HCT116 (cell line): ENCODE measurements around the gene HEMK1. TPM values are rescaled to one million over a fixed set of nuclear protein-coding genes. Genes with fewer than 3 reads are reported as not detected.

Experiments
- ATAC-seq: fragments of 200-7000 bp; cut with Tn5 transposase; 2 replicates; pipeline ENCODE4 v1.9.1; 2020; ENCODE audit warnings: mild to moderate bottlenecking, moderate library complexity
- BruUV-seq: library from RNA; stranded (reverse); fragments of 400-500 nt; replicated peaks from 2 replicates; lab custom pipeline; 2021; lab: Mats Ljungman, UMichigan
- CTCF ChIA-PET: fragments of 300-600 bp; sonication (Branson Sonifier 250); formaldehyde crosslinking; loops from one replicate; lab custom pipeline; 2021; ENCODE audit warnings: antibody characterized with exemption; lab: Charles Lee
- POLR2A ChIA-PET: fragments of 300-600, 350-600 bp; sonication (Branson Sonifier 250); formaldehyde crosslinking; loops from one replicate; lab custom pipeline; 2021; ENCODE audit warnings: antibody characterized with exemption; lab: Charles Lee
- RAD21 ChIA-PET, 2 experiments: fragments of 300-600 bp; sonication (Branson Sonifier 250); formaldehyde crosslinking; loops; one replicate each; lab custom pipeline; 2023; ENCODE audit warnings: low total read pairs in 2 of 2; ENCODE audit not compliant: uncharacterized antibody in 2 of 2, unreplicated experiment in 2 of 2, low non-redundant PET in 1 of 2; lab: Charles Lee
- DNase-seq: peaks from one replicate; pipeline ENCODE4 v3.0.0-alpha.2; 2010; ENCODE audit warnings: low read depth, low spot score
- H2AFZ ChIP-seq: fragments of 200-600 bp; shearing (Covaris generic), sonication (generic); 2 replicates; pipeline ENCODE4 v1.6.1; 2017; ENCODE audit warnings: low read depth, mixed run types, mixed read lengths, antibody characterized with exemption, low read length; ENCODE audit not compliant: poor library complexity, severe bottlenecking
- H3K27ac ChIP-seq: 2 replicates; pipeline ENCODE4 v1.5.1; 2012; ENCODE audit warnings: low read depth, low read length
- H3K27me3 ChIP-seq: fragments of 200-600 bp; sonication (generic); 2 replicates; pipeline ENCODE4 v1.6.1; 2016; ENCODE audit warnings: mixed run types, low read length, mixed read lengths; ENCODE audit not compliant: insufficient read depth
- H3K36me3 ChIP-seq, 2 experiments: fragments of 200-500 bp in 1 of 2; fragments of 200-600 bp in 1 of 2; sonication (Bioruptor generic) in 1 of 2; sonication (generic) in 1 of 2; 2 replicates each; pipeline versions ENCODE4 v1.5.1 to v1.6.1; 2014 to 2016; ENCODE audit warnings: low read length in 2 of 2, inconsistent platforms in 1 of 2, mixed read lengths in 1 of 2, mixed run types in 1 of 2; ENCODE audit not compliant: insufficient read depth in 2 of 2, control insufficient read depth in 1 of 2
- H3K4me1 ChIP-seq, 2 experiments: fragments of 200-600 bp in 1 of 2; sonication (generic) in 1 of 2; 2 replicates each; pipeline versions ENCODE4 v1.5.1 to v1.6.1; 2012 to 2017; ENCODE audit warnings: low read length in 2 of 2, inconsistent platforms in 1 of 2, mild to moderate bottlenecking in 1 of 2, mixed read lengths in 1 of 2, mixed run types in 1 of 2, moderate library complexity in 1 of 2; ENCODE audit not compliant: insufficient read depth in 2 of 2, control insufficient read depth in 1 of 2
- H3K4me2 ChIP-seq: fragments of 200-600 bp; sonication (generic); 2 replicates; pipeline ENCODE4 v1.6.1; 2017; ENCODE audit warnings: mixed run types, low read length, mixed read lengths
- H3K4me3 ChIP-seq, 2 experiments: fragments of 200-600 bp in 1 of 2; sonication (generic) in 1 of 2; replicated peaks in 1 of 2; 2 replicates each; pipeline ENCODE4 v1.5.1; 2011 to 2016; ENCODE audit warnings: low read length in 2 of 2, control low read depth in 1 of 2, low read depth in 1 of 2, mild to moderate bottlenecking in 1 of 2, mixed read lengths in 1 of 2, mixed run types in 1 of 2
- H3K79me2 ChIP-seq: fragments of 200-600 bp; sonication (generic); 2 replicates; pipeline ENCODE4 v1.6.1; 2017; ENCODE audit warnings: mild to moderate bottlenecking, mixed run types, low read length, moderate library complexity, mixed read lengths; ENCODE audit not compliant: insufficient read depth
- H3K9ac ChIP-seq: fragments of 200-600 bp; sonication (generic); 2 replicates; pipeline ENCODE4 v1.6.1; 2016; ENCODE audit warnings: low read length, mixed read lengths
- H3K9me2 ChIP-seq: fragments of 200-600 bp; sonication (generic), shearing (Covaris generic); 2 replicates; pipeline ENCODE4 v1.6.1; 2017; ENCODE audit warnings: mixed run types, mild to moderate bottlenecking, moderate library complexity; ENCODE audit not compliant: insufficient read depth
- H3K9me3 ChIP-seq, 2 experiments: fragments of 200-500 bp in 1 of 2; fragments of 200-600 bp in 1 of 2; sonication (Bioruptor generic) in 1 of 2; sonication (generic) in 1 of 2; 2 replicates each; pipeline ENCODE4 v1.6.1; 2014 to 2017; ENCODE audit warnings: low read length in 2 of 2, mixed read lengths in 2 of 2, inconsistent platforms in 1 of 2, low read depth in 1 of 2, mild to moderate bottlenecking in 1 of 2, mixed run types in 1 of 2, moderate library complexity in 1 of 2; ENCODE audit not compliant: control insufficient read depth in 1 of 2, insufficient read depth in 1 of 2
- H4K20me1 ChIP-seq: fragments of 200-600 bp; sonication (generic), shearing (Covaris generic); 2 replicates; pipeline ENCODE4 v1.6.1; 2017; ENCODE audit warnings: mixed run types, mild to moderate bottlenecking, moderate library complexity; ENCODE audit not compliant: insufficient read depth
- EGR1 ChIP-seq: IDR thresholded peaks from 2 replicates; pipeline ENCODE4 v1.6.1; 2012; ENCODE audit warnings: low read depth
- ELF1 ChIP-seq: IDR thresholded peaks from 2 replicates; pipeline ENCODE4 v1.6.1; 2012; ENCODE audit warnings: low read depth, borderline replicate concordance
- POLR2A ChIP-seq: IDR thresholded peaks from 2 replicates; pipeline ENCODE4 v1.7.0; 2011; ENCODE audit warnings: borderline replicate concordance; ENCODE audit not compliant: insufficient read depth, insufficient read length; ENCODE audit errors: extremely low read depth
- POLR2AphosphoS5 ChIP-seq: IDR thresholded peaks from 2 replicates; pipeline ENCODE4 v1.6.1; 2011; ENCODE audit warnings: mild to moderate bottlenecking, low read depth, low read length, moderate library complexity
- RAD21 ChIP-seq: IDR thresholded peaks from 2 replicates; pipeline ENCODE4 v1.6.1; 2012; ENCODE audit warnings: low read depth, mild to moderate bottlenecking
- SP1 ChIP-seq: IDR thresholded peaks from 2 replicates; pipeline ENCODE4 v1.6.1; 2012; ENCODE audit warnings: low read depth
- TCF7L2 ChIP-seq: IDR thresholded peaks from 2 replicates; pipeline ENCODE4 v1.7.0; 2011; ENCODE audit warnings: borderline replicate concordance, inconsistent platforms; ENCODE audit not compliant: insufficient read depth, insufficient read length; ENCODE audit errors: extremely low read depth
- YY1 ChIP-seq: IDR thresholded peaks from 2 replicates; pipeline ENCODE4 v1.6.1; 2011; ENCODE audit warnings: low read length, low read depth, moderate library complexity, mild to moderate bottlenecking; ENCODE audit not compliant: insufficient replicate concordance; ENCODE audit errors: extremely low read depth
- ZFX ChIP-seq: fragments of 450-650 bp; IDR thresholded peaks from 2 replicates; pipeline ENCODE4 v1.6.1; 2017
- intact Hi-C: fragments of 100-400 bp; cut with micrococcal nuclease; formaldehyde crosslinking; loops from 2 replicates; pipeline ENCODE4 v1.10.0; 2022
- total RNA-seq: library from RNA; stranded (reverse); gene quantifications from one replicate; pipeline ENCODE4 v1.2.1, GENCODE V29; 2021; ENCODE audit not compliant: unreplicated experiment
- TF ChIP-seq, protein P1 (sequence below), 3 experiments: fragments of 200-600 bp in 1 of 3; sonication (generic) in 1 of 3; IDR thresholded peaks in 2 of 3; conservative IDR thresholded peaks in 1 of 3; 2 replicates each; pipeline ENCODE4 v1.5.1; 2012 to 2017; ENCODE audit warnings: low read depth in 2 of 3, low read length in 2 of 3, antibody characterized with exemption in 1 of 3, borderline replicate concordance in 1 of 3, control low read depth in 1 of 3, mild to moderate bottlenecking in 1 of 3, mixed read lengths in 1 of 3, mixed run types in 1 of 3, moderate library complexity in 1 of 3; ENCODE audit not compliant: insufficient read depth in 1 of 3
- TF ChIP-seq, protein P2 (sequence below): IDR thresholded peaks from 2 replicates; pipeline ENCODE4 v1.6.1; 2012
- TF ChIP-seq, protein P3 (sequence below): IDR thresholded peaks from 2 replicates; pipeline ENCODE4 v1.6.1; 2012; ENCODE audit warnings: low read depth
- TF ChIP-seq, protein P4 (sequence below): IDR thresholded peaks from 2 replicates; pipeline ENCODE4 v1.6.1; 2012

The HEMK1 gene
- total RNA-seq, 1 experiment from 2014 or later: 20.5 TPM

DNA sequence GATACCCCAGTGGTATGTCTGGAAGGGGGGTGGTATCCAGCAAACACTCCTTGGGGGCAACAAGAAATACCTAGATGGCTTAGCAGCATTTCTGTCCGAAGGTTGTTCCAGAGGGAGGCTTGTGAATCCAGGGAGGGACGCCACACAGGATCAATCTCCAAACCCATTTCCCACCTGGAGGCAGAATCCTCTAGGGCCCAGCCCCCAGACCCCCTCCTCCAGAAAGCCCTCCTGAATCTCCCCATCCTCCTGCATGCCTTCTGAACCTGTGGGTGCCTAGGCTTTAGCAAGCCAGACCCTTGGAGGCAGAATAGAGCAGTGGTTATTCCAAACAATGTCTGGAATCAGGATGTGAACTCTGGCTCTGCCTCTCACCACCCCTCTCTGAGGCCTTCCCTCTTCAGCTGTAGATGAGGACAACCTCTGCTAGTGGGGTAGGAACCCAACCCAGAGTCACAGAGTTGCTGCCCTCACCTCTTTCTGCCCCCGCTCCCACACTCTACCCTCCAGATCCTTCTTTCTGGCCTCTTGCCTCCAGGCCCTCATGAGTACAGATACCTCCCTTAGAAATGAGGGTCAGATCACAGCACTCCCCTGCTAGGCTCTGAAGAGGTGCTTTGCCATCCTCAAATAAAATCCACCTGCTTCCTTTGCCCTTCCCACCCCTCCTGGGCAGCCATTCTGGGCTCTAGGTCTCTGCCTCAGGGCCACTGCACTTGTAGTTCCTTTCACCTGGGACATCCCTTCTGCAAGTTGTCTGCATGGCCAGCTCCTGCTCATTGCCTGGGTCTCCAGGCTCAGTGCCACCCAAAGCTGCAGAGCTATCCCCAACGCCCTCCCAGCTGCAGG lies 34.2 kb downstream of the HEMK1 start (continued):
- no peak for TF ChIP-seq TCF7L2
- TF ChIP-seq, protein P1, sequence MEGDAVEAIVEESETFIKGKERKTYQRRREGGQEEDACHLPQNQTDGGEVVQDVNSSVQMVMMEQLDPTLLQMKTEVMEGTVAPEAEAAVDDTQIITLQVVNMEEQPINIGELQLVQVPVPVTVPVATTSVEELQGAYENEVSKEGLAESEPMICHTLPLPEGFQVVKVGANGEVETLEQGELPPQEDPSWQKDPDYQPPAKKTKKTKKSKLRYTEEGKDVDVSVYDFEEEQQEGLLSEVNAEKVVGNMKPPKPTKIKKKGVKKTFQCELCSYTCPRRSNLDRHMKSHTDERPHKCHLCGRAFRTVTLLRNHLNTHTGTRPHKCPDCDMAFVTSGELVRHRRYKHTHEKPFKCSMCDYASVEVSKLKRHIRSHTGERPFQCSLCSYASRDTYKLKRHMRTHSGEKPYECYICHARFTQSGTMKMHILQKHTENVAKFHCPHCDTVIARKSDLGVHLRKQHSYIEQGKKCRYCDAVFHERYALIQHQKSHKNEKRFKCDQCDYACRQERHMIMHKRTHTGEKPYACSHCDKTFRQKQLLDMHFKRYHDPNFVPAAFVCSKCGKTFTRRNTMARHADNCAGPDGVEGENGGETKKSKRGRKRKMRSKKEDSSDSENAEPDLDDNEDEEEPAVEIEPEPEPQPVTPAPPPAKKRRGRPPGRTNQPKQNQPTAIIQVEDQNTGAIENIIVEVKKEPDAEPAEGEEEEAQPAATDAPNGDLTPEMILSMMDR (IDR thresholded peaks at IDR 0.05 in 2 of 3, conservative IDR thresholded peaks at IDR 0.05 in 1 of 3; ENCODE audit: borderline replicate concordance in 1 of 3, insufficient read depth in 1 of 3, low read depth in 2 of 3, low read length in 2 of 3): no peak
- TF ChIP-seq POLR2AphosphoS5: no peak
- TF ChIP-seq ZFX: no peak
- TF ChIP-seq, protein P2, sequence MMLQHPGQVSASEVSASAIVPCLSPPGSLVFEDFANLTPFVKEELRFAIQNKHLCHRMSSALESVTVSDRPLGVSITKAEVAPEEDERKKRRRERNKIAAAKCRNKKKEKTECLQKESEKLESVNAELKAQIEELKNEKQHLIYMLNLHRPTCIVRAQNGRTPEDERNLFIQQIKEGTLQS: no peak
- TF ChIP-seq EGR1: no peak
- TF ChIP-seq ELF1: no peak
- TF ChIP-seq, all 23 proteins: peak for 0

DNA sequence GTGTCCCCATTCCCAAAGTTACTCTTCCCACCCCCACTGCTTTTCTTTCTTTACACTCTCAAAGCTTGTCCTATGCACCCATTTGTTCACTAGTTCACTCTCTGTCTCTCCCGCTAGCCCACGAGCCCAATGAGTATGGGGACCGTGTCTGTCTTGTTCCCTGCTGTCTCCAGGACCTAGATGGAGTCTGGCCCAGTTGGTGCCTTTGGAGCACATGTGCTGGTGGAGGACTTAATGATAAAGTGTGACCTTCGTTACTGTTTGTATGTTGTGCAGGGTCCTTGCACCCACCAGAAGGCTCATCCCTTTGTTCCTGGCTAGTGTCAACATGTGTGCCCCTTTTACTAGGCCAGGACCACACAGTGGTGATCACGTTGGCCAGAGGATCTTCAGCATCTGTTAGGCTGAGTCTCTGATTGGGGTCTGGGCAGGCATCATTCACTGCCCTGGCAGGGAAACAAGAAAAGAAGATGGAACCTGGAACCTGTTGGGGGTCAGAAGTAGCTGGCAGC lies 34.8 kb downstream of the HEMK1 start:
- ChIA-PET RAD21 (no interaction called here), POLR2A (no interaction called here)
- TF ChIP-seq, protein P2: no peak
- TF ChIP-seq, protein P1 (IDR thresholded peaks at IDR 0.05 in 2 of 3, conservative IDR thresholded peaks at IDR 0.05 in 1 of 3; ENCODE audit: borderline replicate concordance in 1 of 3, insufficient read depth in 1 of 3, low read depth in 2 of 3, low read length in 2 of 3): no peak
- TF ChIP-seq EGR1 (no peak), SP1 (no peak), POLR2A (no peak), ELF1 (no peak), YY1 (no peak), RAD21 (no peak)
- TF ChIP-seq, protein P3, sequence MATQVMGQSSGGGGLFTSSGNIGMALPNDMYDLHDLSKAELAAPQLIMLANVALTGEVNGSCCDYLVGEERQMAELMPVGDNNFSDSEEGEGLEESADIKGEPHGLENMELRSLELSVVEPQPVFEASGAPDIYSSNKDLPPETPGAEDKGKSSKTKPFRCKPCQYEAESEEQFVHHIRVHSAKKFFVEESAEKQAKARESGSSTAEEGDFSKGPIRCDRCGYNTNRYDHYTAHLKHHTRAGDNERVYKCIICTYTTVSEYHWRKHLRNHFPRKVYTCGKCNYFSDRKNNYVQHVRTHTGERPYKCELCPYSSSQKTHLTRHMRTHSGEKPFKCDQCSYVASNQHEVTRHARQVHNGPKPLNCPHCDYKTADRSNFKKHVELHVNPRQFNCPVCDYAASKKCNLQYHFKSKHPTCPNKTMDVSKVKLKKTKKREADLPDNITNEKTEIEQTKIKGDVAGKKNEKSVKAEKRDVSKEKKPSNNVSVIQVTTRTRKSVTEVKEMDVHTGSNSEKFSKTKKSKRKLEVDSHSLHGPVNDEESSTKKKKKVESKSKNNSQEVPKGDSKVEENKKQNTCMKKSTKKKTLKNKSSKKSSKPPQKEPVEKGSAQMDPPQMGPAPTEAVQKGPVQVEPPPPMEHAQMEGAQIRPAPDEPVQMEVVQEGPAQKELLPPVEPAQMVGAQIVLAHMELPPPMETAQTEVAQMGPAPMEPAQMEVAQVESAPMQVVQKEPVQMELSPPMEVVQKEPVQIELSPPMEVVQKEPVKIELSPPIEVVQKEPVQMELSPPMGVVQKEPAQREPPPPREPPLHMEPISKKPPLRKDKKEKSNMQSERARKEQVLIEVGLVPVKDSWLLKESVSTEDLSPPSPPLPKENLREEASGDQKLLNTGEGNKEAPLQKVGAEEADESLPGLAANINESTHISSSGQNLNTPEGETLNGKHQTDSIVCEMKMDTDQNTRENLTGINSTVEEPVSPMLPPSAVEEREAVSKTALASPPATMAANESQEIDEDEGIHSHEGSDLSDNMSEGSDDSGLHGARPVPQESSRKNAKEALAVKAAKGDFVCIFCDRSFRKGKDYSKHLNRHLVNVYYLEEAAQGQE: no peak
- TF ChIP-seq, protein P4, sequence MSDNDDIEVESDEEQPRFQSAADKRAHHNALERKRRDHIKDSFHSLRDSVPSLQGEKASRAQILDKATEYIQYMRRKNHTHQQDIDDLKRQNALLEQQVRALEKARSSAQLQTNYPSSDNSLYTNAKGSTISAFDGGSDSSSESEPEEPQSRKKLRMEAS: no peak

More for the DNA sequence above, 34.8 kb downstream of the HEMK1 start:
- intact Hi-C loops: no loop called here
- DNase-seq: no peak
- H3K36me3 ChIP-seq: 0 out of 4 replicates have a peak, but pooled peaks cover 0 to 5% of the 10 kb centered on the region in 2 experiments
- no peaks in the 10 kb centered on the region for H4K20me1 ChIP-seq
- H3K9me3 ChIP-seq: no peaks in the 10 kb centered on the region
- H2AFZ ChIP-seq: no peak overlapping the region
- no peak overlapping the region for H3K9ac ChIP-seq
- CTCF ChIA-PET: no interaction called here
- no peaks in the 10 kb centered on the region for H3K9me2 ChIP-seq
- no TSS peak for BruUV-seq
- no peak for ATAC-seq
- no peak overlapping the region for H3K4me3 ChIP-seq
- H3K79me2 ChIP-seq: no peaks in the 10 kb centered on the region
- H3K27ac ChIP-seq: no peak overlapping the region
- H3K4me1 ChIP-seq: peaks cover 37 to 40% of the 10 kb centered on the region in 2 experiments
- H3K4me2 ChIP-seq: no peak overlapping the region
- no peaks in the 10 kb centered on the region for H3K27me3 ChIP-seq
